Heart right ventricle (tissue), 16 donors: ENCODE results near the gene ANKRD33. TPM values are rescaled to one million over a fixed set of nuclear protein-coding genes. Genes with fewer than 3 reads are reported as not detected.

Experiments
- ATAC-seq, 8 donors: fragments of 200-7000 bp; cut with Tn5 transposase; one replicate each; pipeline ENCODE4 v1.9.1; 2020; ENCODE audit warnings: mild to moderate bottlenecking in 8 of 8, moderate library complexity in 8 of 8, moderate number of reproducible peaks in 1 of 8
- DNase-seq, 2 donors: peaks; one replicate each; pipeline ENCODE4 v3.0.0-alpha.2; 2020
- H3K27ac ChIP-seq, 10 donors: fragments of 200-600 bp; sonication (generic) in 2 of 10; one replicate each; pipeline versions ENCODE4 v1.5.0 to v1.8.0; 2020 to 2022; ENCODE audit warnings: mild to moderate bottlenecking in 3 of 10
- H3K27me3 ChIP-seq, 7 donors: fragments of 200-600 bp; one replicate each; pipeline ENCODE4 v1.8.0; 2021 to 2022; ENCODE audit warnings: mild to moderate bottlenecking in 2 of 7
- H3K36me3 ChIP-seq, 9 donors: fragments of 200-600 bp; sonication (generic) in 1 of 9; one replicate each; pipeline versions ENCODE4 v1.5.0 to v1.8.0; 2020 to 2022; ENCODE audit warnings: mild to moderate bottlenecking in 2 of 9
- H3K4me1 ChIP-seq, 9 donors: fragments of 200-600 bp; sonication (generic) in 1 of 9; one replicate each; pipeline versions ENCODE4 v1.5.0 to v1.8.0; 2020 to 2022; ENCODE audit warnings: mild to moderate bottlenecking in 4 of 9
- H3K4me3 ChIP-seq, 10 donors: fragments of 200-600 bp; sonication (generic) in 2 of 10; one replicate each; pipeline versions ENCODE4 v1.5.0 to v1.8.0; 2020 to 2022; ENCODE audit warnings: mild to moderate bottlenecking in 7 of 10, moderate library complexity in 2 of 10
- H3K9me3 ChIP-seq, 11 donors: fragments of 200-600 bp in 10 of 11; sonication (generic) in 2 of 11; one replicate each; pipeline versions ENCODE4 v1.5.0 to v1.8.0; 2013 to 2022; ENCODE audit warnings: mild to moderate bottlenecking in 2 of 11, control low read depth in 1 of 11, moderate library complexity in 1 of 11
- WGBS, 2 donors: extraction: QIAGEN DNeasy Blood & Tissue Kit; methylation state at CpG; one replicate each; pipeline ENCODE4 v1.1.7; 2013; ENCODE audit warnings: inconsistent platforms in 1 of 2; 5-methylcytosine and 5-hydroxymethylcytosine counted together
- intact Hi-C, 10 donors: fragments of 100-400 bp; cut with DNase I; formaldehyde crosslinking; loops; one replicate each; pipeline versions ENCODE4 v1.11.1 to v1.14.2; 2022
- polyA plus RNA-seq, 2 donors: library from polyadenylated mRNA; stranded (reverse); fragments of 200-250 nt; gene quantifications; one replicate each; pipeline ENCODE4 v1.2.3, GENCODE V29; 2013
- total RNA-seq, 10 donors: library from RNA; stranded (reverse); fragmentation: NEBNext Ultra II Directional in 3 of 10; extraction: Animal tissue kit (Norgen Biotek cat#: 25700) in 3 of 10; gene quantifications; one replicate each; pipeline versions ENCODE4 v1.2.1 to v1.2.4, GENCODE V29; 2021 to 2023
- TF ChIP-seq, protein P1 (sequence below), 9 donors: fragments of 200-600 bp; sonication (generic) in 2 of 9; IDR thresholded peaks; one replicate each; pipeline versions ENCODE4 v1.5.0 to v1.8.0; 2021 to 2022; ENCODE audit warnings: antibody characterized with exemption in 9 of 9, mild to moderate bottlenecking in 5 of 9, moderate library complexity in 1 of 9
- donor health status: Arrhythmogenic right ventricular cardiomyopathy.
- donor health status: ischemic (EF 13 %, LVEDD 7.1; RV severe dilation, severe dysfunction).
- donor health status: healthy with polysubstance abuse.
- donor health status: DM: no; HTN: yes; CAD: no.
- donor health status: DM: no; HTN: no; CAD: no.
- donor health status: ischemic (EF 25% LVEDD 6.9; RV normal size, moderate dysfunction).
- donor health status: ischemic (EF 25% LVEDD 5.7; RV mildly dilated, moderate dysfunction).
- donor health status: healthy.
- donor health status: DM: yes; HTN: yes; CAD: no.
- donor health status: Ischemic cardiomyopathy.
- donor health status: ischemic (EF 35%, LVEDD 5.7; RV mildly dilated, moderate dysfunction).
- donor health status: nonischemic (EF 11% LVEDD 7.7; RV severe dilation, severe dysfunction).
- donor health status: DM: yes; HTN: yes; CAD: no.
- donor health status: PGD.
- donor health status: ischemic (EF 29% LVEDD 5.4; RV normal size, mild dysfunction).
- donor health status: nonischemic (EF 23%, LVEDD 6.1; RV moderate dilation, normal function).

The ANKRD33 gene
- total and polyA plus RNA-seq, 12 donors: 0.01 TPM; not detected in 11

DNA sequence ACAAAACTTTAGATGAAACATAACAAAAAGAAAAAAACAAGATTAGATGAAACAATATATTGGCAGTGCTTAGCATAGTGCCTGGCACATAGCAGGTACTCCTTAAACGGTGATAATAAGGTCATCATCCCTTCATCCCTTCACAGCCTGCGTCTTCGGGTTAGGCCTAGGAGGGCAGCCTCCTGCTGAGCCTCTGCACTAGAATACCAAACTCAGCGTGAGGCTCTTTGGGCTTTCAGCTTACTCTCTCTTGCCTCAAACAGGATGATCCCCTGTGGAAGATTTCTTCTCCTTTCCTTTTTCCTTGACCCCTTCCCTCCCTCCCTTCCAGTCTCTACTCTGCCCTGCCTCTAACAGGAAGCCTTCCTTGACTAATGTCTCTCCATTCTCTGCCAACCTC is 25.0 kb upstream of the ANKRD33 start:
- H3K4me1 ChIP-seq: peaks cover 0 to 19% (median 13%) of the 10 kb centered on the region in 9 donors
- peaks cover 0 to 54% (median 30%) of the 10 kb centered on the region in 7 donors for H3K27me3 ChIP-seq
- H3K36me3 ChIP-seq: no peaks in the 10 kb centered on the region
- H3K27ac ChIP-seq: no peak overlapping the region
- H3K4me3 ChIP-seq: no peak overlapping the region
- 86 to 89% methylated on average over 4 of the region's 4 CpGs for WGBS, 2 donors
- DNase-seq (no peak), ATAC-seq (no peak)
- TF ChIP-seq, protein P1, sequence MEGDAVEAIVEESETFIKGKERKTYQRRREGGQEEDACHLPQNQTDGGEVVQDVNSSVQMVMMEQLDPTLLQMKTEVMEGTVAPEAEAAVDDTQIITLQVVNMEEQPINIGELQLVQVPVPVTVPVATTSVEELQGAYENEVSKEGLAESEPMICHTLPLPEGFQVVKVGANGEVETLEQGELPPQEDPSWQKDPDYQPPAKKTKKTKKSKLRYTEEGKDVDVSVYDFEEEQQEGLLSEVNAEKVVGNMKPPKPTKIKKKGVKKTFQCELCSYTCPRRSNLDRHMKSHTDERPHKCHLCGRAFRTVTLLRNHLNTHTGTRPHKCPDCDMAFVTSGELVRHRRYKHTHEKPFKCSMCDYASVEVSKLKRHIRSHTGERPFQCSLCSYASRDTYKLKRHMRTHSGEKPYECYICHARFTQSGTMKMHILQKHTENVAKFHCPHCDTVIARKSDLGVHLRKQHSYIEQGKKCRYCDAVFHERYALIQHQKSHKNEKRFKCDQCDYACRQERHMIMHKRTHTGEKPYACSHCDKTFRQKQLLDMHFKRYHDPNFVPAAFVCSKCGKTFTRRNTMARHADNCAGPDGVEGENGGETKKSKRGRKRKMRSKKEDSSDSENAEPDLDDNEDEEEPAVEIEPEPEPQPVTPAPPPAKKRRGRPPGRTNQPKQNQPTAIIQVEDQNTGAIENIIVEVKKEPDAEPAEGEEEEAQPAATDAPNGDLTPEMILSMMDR (IDR thresholded peaks at IDR 0.05): no peak
- intact Hi-C loops: loop anchor here in 1 of 10 donors (5.0 kb wide), 1 partner anchor 441 kb away; the partner anchor contains the start of gene SLC4A8
- no peaks in the 10 kb centered on the region for H3K9me3 ChIP-seq

- TF ChIP-seq, protein P1 (IDR thresholded peaks at IDR 0.05): no peak
- peak overlapping the region in 9 of 10 donors; percentile 34 to 56 (median 49) for H3K4me3 ChIP-seq
- intact Hi-C loops: loop anchor here in 1 of 10 donors (5.0 kb wide), 1 partner anchor 441 kb away; the partner anchor contains the start of gene SLC4A8
- H3K4me1 ChIP-seq: peaks cover 0 to 20% (median 13%) of the 10 kb centered on the region in 9 donors
- 53 to 55% methylated on average over 17 of the region's 17 CpGs for WGBS, 2 donors
- H3K27me3 ChIP-seq: peaks cover 0 to 59% (median 32%) of the 10 kb centered on the region in 7 donors
- no peak overlapping the region for H3K27ac ChIP-seq
- ATAC-seq (peak in 3 of 8 donors; percentile 7 to 31 (median 9)), DNase-seq (no peak)
- H3K36me3 ChIP-seq: no peaks in the 10 kb centered on the region
- H3K9me3 ChIP-seq: no peaks in the 10 kb centered on the region
These were observed 24.5 kb upstream of the ANKRD33 start for GRCh38 chr12:51863363-51863932.

- no peak for DNase-seq
These were observed 23.7 kb upstream of the ANKRD33 start for GRCh38 chr12:51863933-51864832.

More at GRCh38 chr12:51863933-51864832, 23.7 kb upstream of the ANKRD33 start:
- Histone ChIP-seq H3K4me1 (peaks cover 1 to 27% (median 19%) of the 10 kb centered on the region in 9 donors), H3K27ac (no peak overlapping the region), H3K36me3 (no peaks in the 10 kb centered on the region), H3K27me3 (peaks cover 0 to 67% (median 40%) of the 10 kb centered on the region in 7 donors), H3K9me3 (no peaks in the 10 kb centered on the region), H3K4me3 (peak overlapping the region in 9 of 10 donors; percentile 34 to 56 (median 49))
- WGBS, 2 donors: 10 to 18% methylated on average over 53 of the region's 53 CpGs
- intact Hi-C loops: loop anchor here in 1 of 10 donors (5.0 kb wide), 1 partner anchor 442 kb away; the partner anchor contains the start of gene SLC4A8
- TF ChIP-seq, protein P1 (IDR thresholded peaks at IDR 0.05): no peak
- ATAC-seq: peak in 7 of 8 donors; percentile 22 to 64 (median 48)
